ENCODE results near the gene PRRX2.
"Not testable (repeated sequence)": the region's sequence is repeated elsewhere in the genome, so short reads cannot be mapped to it uniquely, and the experiment has no call there.

Gene PRRX2

DNA sequence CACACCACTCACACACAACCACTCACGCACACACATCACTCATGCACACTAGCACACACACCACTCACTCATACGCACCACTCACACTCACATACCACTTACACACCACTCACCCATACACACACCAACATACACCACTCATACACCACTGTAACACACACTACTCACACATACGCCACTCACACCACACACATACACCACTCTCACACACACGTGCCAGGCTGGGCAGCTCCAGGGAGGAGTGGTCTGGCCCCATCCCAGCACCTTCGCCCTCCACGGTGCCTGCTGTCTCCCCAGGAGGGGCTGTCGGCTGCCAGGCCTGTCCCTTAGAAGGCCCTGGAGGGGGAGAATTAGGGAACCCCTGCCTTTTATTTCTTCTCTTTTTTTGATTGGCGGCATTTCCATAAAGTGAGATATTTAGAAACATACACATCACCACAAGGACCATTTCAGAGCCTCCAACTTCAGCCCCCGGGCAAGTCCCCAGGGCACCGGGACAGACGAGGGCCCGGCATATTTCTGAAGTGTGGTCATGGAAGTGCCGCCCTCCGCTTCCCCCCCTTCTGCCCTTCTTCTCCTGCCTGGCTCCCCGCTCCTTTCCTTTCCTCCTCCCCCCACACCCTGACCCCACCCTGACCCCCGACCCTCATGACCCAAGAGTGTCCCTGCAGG is 17.2 kb upstream of the PRRX2 start:
- DNase-seq: no peak
- intact Hi-C loops (cut with DNase I): loop anchor here (10.0 kb wide), 1 partner anchor 137 kb away; no protein-coding TSS in a partner anchor

DNA sequence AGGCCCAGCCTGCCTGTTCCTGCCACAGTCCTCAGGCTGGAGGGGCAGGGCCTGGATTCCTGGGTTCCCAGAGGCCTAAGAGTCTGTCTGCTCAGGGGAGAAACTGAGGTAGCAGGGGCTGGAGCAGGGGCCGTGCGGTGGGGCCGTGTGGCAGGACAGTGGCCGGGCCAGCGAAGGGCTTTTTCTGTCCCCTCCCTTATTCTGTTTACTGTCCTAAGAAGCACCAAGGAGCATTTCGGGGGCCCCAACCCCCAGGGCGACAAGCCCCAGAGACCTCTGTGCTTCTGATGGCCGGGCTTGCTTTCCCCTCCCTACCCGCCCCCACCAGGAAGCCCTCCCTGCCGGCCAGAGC is 16.7 kb upstream of the PRRX2 start:
- DNase-seq: no peak
- intact Hi-C loops (cut with DNase I): loop anchor here (10.0 kb wide), 1 partner anchor 136 kb away; no protein-coding TSS in a partner anchor

DNA sequence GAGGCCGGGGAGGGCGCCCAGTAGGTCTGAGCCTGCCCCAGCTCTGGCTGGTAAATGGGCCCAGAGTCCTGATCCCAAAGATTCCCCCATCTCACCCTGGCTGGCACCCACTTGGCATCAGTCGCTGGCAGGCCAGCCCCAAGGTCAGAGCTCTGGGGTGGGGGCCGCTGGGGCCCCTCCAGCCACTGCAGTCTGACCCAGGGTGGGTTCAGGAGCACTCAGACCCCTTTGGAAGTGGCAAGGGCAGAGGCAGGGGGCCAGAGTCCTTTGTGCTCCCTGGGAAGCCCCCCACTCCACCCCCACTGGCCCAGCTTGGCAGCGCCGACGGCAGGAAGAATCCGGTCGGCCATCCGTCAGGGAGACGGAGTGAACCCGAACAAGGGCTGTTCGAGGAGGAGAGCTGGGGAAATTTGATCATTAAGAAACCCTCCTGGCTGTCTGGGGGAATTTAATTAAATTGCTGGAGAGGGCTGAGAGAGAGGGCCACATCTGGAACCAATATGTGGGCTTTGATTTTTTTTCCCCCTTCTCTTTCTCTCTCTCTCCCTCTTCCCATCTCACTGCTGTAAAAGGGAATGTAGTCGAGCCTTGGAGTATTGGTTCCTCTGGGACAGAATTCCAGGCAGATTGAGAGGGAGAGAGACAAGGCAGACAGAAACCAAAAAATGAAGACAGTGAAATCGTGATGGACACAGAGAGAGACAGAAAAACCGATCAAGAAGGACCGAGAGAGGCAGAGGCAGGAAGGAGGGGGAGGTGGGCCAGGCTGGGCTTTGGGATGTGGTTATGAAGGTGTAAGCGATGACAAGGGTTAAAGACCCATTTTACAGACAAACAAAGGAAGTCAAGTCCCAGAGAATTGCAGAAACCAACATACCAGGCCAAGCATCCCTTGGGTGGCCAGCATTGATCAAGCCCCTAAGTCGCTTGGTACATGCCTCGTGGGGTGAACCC is 15.4 kb upstream of the PRRX2 start:
- intact Hi-C loops (cut with DNase I): loop anchor here (10.0 kb wide), 1 partner anchor 135 kb away; no protein-coding TSS in a partner anchor
- no peak for DNase-seq

DNA sequence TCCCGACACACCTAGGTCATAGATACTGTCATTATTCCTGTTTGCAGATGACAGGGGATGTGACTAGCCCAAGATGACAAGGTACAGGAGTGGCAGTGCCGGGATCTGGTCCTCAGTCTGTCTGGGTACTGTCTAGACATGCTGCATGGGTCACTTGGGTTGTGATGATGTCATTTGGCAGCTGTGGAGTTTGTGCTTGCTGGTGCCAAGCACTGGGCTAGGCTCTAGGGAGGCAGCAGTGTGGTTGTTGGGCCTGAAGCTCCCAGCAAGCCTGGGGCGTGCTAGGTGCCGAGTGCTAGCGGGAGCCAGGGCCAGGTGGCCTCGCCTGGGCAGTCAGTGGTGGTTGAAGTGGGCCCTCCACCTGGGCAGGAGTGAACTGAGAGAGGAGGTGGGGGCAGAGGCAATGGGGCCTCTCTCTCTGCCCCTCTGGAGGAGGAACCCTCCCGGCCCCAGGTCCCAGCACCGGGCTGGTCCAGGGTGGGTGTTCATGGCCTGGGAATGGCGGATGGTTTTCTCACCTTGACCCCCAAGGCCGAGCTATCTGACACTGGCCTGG is 14.7 kb upstream of the PRRX2 start:
- intact Hi-C loops (cut with DNase I): no loop called here
- DNase-seq: peak in 9 of 42 donors; percentile 17 to 60 (median 48)

DNA sequence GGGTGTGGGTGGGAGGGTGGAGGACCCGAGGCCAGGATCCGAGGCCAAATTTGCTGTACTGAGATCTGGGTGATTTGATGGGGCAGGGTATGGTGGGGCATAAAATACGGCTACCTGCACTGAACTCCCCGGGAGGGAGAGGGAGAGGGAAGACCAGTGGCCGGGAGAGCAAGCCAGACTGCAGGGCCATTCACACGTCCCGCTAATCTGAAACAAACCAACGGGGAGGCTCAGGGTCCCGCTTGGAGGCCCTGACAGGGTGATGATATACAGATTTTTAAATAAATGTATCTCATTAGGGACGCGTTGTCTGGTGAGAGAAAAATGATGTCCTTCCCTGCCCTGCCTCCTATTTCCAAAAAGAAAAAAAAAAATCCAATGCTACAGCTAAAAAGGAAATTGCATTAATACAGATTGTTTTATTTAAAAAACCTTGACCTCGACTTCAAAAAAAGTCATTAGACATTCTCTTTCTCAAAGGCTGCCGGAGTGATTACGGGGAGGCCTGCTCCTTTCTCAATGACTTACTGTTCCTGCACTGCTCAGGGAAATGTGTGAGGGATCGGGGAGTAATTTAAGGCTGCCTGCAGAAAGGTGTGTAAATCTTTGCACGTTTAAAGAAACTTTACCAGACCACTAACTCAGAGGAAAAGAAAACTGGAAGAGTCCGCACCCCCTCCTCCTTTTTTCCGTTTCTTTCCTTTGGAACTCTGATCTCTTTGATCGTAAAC is 11.5 kb upstream of the PRRX2 start:
- intact Hi-C loops (cut with DNase I): no loop called here

DNA sequence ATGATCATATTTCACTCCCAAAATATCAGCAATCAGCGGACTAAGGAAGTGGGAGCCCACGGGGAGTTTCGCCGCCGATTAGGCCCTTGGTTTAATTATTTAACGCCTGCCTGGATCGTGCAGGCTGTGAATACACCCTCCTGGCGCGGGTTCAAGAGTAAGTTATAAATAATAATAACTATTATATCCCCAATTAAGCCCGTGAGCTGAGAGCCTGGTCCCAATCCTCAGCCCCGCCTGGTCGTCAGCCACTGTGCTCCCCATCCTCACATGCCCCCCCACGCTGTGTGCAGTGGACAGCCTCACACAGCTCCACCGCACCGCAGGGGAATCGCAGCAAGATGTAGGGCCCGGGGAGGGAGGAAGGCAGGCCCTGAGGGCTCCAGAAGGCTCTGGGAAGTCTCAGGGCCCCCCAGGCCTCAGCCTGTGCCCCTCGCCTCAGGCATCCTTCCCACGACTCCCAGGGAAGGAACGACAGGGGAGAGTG is 10.8 kb upstream of the PRRX2 start:
- intact Hi-C loops (cut with DNase I): no loop called here
- no peak for DNase-seq

More for the DNA sequence above, 11.5 kb upstream of the PRRX2 start:
- no peak for DNase-seq

DNA sequence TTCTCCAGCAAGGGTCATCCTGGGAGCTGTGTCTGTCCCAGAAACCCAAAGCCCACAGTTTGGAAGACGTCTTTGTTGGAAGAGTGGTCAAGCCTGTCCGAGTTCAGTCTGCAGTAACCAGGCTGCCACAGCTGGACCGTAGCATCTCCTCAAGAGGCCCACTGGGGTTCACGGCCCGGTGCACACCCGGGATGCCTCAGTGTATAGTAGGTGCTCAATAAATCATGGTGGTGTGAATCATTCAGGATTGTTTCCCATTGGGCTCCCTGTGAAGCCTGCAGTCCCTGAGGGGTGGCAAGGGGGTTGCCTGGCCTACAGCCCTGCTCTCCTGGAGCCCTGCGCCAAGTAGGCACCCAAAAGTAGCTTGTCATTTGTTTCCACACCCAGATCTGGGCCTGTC is 10.3 kb upstream of the PRRX2 start:
- intact Hi-C loops (cut with DNase I): no loop called here
- no peak for DNase-seq

DNA sequence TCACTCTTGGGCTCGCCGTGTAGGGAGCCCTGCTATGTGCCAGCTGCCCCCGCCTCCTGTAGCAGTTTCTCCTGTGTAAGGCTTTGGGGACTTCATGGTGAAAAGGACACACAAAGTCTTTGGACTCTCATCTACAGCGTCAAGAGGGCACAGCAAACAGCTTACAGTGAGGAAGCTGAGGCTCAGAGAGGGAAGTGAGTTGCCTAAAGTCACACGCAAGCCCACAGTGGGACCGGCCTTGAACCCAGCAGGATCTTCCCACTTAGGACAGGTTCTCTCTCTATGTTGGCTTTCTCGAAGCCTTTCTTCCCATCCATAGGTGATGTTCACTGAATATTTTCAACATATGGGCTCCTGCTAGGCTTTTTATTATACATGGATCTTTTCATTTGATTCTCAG is 9.8 kb upstream of the PRRX2 start:
- intact Hi-C loops (cut with DNase I): no loop called here

DNA sequence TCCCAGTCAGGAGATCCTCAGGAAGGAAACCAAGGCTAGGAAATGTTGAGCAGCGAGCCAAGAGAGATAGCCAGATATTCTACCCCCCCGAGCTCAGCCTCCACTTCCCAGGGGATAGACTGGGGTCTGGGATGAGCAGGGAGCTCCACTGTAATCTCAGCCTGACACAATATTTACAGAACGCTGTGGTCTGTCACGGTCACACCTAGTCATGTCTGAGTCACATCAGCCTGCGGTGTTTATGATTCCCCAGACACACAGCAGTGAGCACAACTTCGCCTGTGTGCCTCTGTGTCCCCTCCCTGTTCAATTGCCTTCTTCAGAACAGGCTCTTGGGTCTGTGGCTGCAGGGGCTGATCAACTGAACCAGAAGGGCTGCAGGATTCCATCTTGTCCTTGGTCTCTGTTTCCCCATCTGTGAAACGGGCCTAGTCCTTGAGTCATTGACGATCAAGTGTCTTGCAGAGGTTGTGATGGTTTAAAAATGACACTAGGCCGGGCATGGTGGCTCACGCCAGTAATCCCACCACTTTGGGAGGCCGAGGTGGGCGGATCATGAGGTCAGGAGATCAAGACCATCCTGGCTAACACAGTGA is 8.6 kb upstream of the PRRX2 start:
- no peak for DNase-seq
- intact Hi-C loops (cut with DNase I): no loop called here

More for the DNA sequence above, 9.8 kb upstream of the PRRX2 start:
- no peak for DNase-seq

DNA sequence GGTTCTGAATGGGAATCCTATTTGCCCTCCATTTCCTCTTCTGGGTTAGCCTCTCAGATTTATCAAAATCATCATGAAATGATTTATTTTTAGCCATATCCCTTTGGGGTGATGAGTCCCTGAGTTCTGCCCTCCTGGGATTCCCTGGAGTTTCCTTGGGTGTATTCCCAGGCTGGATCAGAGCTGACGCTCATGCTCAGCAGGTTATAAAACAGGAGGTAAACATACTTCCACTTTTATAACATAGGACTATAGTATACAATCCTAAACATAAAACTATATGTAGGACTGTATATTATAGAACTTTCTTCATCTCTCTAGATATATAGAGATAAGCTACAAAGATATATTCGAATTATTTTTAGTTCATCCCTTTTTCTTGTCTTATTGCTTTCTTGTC is 4.4 kb upstream of the PRRX2 start:
- DNase-seq: no peak
- intact Hi-C loops (cut with DNase I): no loop called here

DNA sequence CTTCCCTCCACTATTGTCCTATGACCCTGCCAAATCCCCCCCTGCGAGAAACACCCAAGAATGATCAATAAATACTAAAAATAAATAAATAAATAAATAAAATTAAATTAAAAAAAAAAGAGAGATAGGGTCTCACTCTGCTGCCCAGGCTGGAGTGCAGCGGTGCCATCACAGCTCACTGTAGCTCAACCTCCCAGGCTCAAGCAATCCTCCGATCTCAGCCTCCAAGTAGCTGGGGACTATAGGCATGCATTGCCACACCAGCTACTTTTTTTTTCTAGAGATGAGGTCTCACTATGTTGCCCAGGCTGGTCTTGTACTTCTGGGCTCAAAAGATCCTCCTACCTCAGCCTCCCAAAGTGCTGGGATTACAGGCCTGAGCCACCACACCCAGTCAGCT is 3.2 kb upstream of the PRRX2 start:
- intact Hi-C loops (cut with DNase I): not testable (repeated sequence)

DNA sequence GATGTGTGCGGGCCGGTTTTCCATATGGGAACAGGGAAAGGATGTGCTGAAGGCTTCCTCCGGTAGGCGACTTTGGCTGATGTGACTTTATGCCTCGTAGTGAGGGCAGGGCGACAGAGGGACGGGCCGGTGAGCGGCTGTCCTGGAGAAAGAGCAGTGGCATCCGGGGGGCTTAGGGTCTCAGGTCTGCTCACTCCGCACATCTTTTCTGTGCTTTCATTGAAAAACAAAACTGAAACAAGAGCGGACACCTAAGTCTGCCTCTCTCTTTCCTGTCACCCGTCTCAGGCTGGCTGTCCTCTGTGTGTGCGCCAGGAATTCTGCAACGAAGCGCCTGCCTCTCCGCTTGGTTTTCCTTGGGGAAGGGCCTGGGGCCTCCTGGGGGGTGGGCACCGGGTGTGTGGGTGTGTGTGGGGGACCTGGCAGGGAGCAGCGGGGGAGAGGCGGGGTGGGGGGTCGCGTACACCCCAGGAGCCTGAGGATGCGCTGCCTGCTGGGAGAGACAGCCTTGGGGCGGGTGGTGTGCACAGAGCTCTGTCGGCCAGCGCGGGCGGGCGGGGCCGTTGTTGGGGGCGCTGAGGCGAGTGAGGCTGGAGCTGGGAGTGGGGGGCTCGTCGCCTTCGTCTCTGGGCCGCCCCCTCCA is 580 bp upstream of the PRRX2 start:
- intact Hi-C loops (cut with DNase I): no loop called here
- no peak for DNase-seq

More for the DNA sequence above, 3.2 kb upstream of the PRRX2 start:
- DNase-seq: not testable (repeated sequence)

DNA sequence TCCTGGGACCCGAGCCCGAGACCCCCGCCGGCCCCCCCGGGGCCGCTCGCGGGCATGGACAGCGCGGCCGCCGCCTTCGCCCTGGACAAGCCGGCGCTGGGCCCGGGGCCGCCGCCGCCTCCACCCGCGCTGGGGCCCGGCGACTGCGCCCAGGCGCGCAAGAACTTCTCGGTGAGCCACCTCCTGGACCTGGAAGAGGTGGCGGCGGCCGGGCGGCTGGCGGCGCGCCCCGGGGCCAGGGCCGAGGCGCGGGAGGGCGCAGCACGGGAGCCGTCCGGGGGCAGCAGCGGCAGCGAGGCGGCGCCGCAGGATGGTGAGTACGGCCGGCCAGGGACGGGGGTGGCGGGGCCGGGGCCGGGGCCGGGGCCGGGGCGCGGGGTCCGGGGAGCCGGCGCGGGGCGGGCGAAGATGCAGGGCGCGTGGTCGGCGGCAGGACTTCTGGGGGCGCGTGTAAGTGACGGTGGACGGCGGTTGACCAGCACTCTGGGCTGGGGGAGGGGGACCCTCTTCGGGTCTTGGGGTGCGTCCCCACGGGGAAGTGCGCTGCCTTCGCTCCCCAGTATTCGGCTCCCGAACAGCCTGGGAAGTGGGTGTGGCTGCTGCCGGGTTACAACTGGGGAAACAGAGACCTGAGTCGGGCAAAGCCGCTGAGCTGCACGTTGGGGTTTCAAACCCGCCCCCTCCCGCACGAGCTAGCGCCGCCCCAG is 520 bp downstream of the PRRX2 start:
- DNase-seq: no peak
- intact Hi-C loops (cut with DNase I): no loop called here

DNA sequence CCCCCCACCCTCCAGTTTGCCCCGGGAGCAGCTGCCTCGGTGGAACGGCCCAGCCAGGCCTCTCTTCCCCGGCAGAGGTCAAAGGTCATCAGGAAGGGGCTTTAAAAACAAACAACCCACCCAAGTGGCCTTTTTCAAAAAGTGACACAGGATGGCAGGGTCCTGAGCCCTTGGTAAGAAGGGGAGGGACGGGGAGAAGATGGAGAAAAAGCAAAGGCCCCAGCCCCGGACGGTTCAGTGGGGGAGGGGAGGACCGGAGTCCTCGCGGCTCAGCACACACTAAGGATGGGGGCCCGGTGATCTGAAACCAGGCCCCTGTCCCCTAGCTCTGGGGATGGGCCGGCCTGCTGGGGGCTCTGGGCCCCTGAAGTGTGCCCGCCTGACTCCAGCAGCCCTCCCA is 1.1 kb downstream of the PRRX2 start:
- DNase-seq: no peak
- intact Hi-C loops (cut with DNase I): no loop called here

DNA sequence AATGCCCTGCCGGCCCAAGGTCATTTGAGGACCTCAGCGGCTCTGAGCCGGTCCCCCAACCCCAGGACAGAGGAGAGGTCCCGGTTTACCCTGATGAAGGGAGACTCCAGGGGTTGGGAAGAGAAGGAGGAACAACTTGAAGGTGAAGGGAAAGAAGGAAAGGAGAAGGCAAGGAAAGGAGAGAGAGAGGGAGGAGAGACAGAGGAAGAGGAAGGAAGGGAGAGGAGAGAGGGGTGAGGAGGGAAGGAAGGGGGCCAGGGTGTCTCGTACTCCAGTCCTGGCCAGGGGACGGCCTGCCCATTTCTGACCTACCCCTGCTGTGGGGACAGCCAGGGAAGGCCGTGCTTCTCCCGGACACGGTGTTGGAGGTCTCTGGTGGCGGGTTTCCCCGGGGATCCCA is 1.9 kb downstream of the PRRX2 start:
- DNase-seq: no peak
- intact Hi-C loops (cut with DNase I): no loop called here

DNA sequence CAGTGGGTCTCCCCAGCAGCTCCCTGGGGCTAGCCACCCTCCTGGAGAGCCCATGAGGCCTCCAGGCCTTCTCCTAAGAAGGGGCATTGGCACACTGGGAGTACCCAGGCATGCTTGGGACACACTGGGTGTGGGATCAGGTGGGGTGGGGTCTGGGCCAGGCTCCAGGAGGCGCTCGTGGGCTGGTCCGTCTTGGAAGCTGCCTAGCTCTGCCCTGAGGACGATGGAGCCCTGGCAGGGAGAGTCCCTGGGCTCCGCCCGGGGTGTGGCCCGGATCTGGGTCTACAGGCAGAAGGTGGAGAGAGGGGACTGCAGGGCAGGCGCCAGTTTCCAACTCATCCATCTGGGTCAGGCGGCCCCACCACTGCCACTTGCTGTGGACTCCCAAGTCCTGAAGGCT is 2.4 kb downstream of the PRRX2 start:
- DNase-seq: no peak
- intact Hi-C loops (cut with DNase I): no loop called here

DNA sequence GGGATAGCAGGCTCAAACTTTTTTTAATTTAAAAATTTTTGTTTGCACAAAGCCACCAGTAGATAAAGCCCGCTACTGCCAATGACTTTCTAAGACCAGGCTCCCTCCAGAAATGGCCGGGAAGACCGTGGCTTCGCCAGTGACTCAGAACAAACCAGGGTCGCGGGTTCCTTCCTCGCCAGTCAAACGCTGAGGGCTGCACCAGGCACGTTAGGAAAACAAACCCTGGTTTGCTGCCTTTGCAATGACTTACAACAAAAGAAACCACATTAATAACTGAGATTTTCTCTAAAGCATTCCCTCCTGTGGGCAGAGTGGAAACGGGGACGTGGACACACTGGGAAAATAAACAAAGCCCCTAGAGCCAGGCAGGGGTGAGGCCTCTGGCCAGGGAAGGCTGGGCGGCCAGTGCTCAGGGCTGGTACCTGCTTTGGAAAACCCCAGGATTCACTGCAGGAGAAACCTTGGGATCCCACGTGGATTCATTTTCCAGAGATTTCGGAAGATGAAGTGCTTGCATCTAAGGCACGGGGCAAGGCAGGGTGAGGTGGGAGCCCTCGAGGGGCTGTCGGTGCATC is 3.8 kb downstream of the PRRX2 start:
- intact Hi-C loops (cut with DNase I): no loop called here
- no peak for DNase-seq
